SK-N-SH treated with all-trans-retinoic acid at 6 μM for 48 hours (cell line): ENCODE measurements around the gene COL23A1.

Experiments
- ATAC-seq: fragments of 200-7000 bp; cut with Tn5 transposase; 3 replicates; pipeline ENCODE4 v1.9.1; 2020; ENCODE audit warnings: mild to moderate bottlenecking, moderate library complexity
- ARNTL ChIP-seq: fragments of 450-650 bp; formaldehyde crosslinking; IDR thresholded peaks from 2 replicates; pipeline ENCODE4 v1.5.0; 2020; ENCODE audit warnings: low read depth, mild to moderate bottlenecking, moderate library complexity, borderline replicate concordance
- BACH2 ChIP-seq: fragments of 250-450 bp; sonication (Bioruptor Pico); IDR thresholded peaks from 2 replicates; pipeline ENCODE4 v1.9.0; 2021; ENCODE audit warnings: mild to moderate bottlenecking, borderline replicate concordance
- CREB5 ChIP-seq: fragments of 250-450 bp; sonication (Bioruptor Pico); IDR thresholded peaks from 2 replicates; pipeline ENCODE4 v1.5.1; 2020; ENCODE audit warnings: low read depth, mild to moderate bottlenecking, moderate library complexity
- CSDC2 ChIP-seq: fragments of 250-450 bp; sonication (Bioruptor Pico); IDR thresholded peaks from 2 replicates; pipeline ENCODE4 v1.5.0; 2020; ENCODE audit warnings: mild to moderate bottlenecking, moderate library complexity
- CSRNP3 ChIP-seq: fragments of 250-450 bp; sonication (Bioruptor Pico); IDR thresholded peaks from 2 replicates; pipeline ENCODE4 v1.5.1; 2021; ENCODE audit warnings: mild to moderate bottlenecking, moderate library complexity
- ESRRG ChIP-seq: fragments of 250-450 bp; sonication (Bioruptor Pico); IDR thresholded peaks from 2 replicates; pipeline ENCODE4 v1.6.1; 2021; ENCODE audit warnings: mild to moderate bottlenecking
- GLIS3 ChIP-seq: fragments of 250-450 bp; sonication (Bioruptor Pico); IDR thresholded peaks from 2 replicates; pipeline ENCODE4 v1.5.0; 2020; ENCODE audit warnings: mild to moderate bottlenecking, moderate library complexity
- ISL1 ChIP-seq: fragments of 250-450 bp; sonication (Bioruptor Pico); IDR thresholded peaks from 2 replicates; pipeline ENCODE4 v2.1.2; 2022; ENCODE audit warnings: mild to moderate bottlenecking, moderate library complexity
- OSR1 ChIP-seq: fragments of 250-450 bp; sonication (Bioruptor Pico); IDR thresholded peaks from 2 replicates; pipeline ENCODE4 v1.8.0; 2022; ENCODE audit warnings: moderate library complexity, mild to moderate bottlenecking, inconsistent platforms
- PATZ1 ChIP-seq: fragments of 250-450 bp; sonication (Bioruptor Pico); IDR thresholded peaks from 2 replicates; pipeline ENCODE4 v1.8.0; 2020; ENCODE audit warnings: mild to moderate bottlenecking, moderate library complexity, borderline replicate concordance
- POU6F1 ChIP-seq: fragments of 250-450 bp; sonication (Bioruptor Pico); IDR thresholded peaks from 2 replicates; pipeline ENCODE4 v1.8.0; 2021; ENCODE audit warnings: low read depth, mild to moderate bottlenecking, moderate library complexity, borderline replicate concordance
- RARB ChIP-seq: fragments of 250-450 bp; sonication (Bioruptor Pico); IDR thresholded peaks from 2 replicates; pipeline ENCODE4 v1.8.0; 2021; ENCODE audit warnings: mild to moderate bottlenecking, moderate library complexity
- SNAI2 ChIP-seq: fragments of 250-450 bp; sonication (Bioruptor Pico); IDR thresholded peaks from 2 replicates; pipeline ENCODE4 v1.5.0; 2020; ENCODE audit warnings: mild to moderate bottlenecking, moderate library complexity
- TCF4 ChIP-seq: fragments of 250-450 bp; sonication (Bioruptor Pico); IDR thresholded peaks from 2 replicates; pipeline ENCODE4 v1.8.0; 2021; ENCODE audit warnings: mild to moderate bottlenecking, moderate library complexity, borderline replicate concordance
- TOX ChIP-seq: fragments of 250-450 bp; sonication (Bioruptor Pico); IDR thresholded peaks from 2 replicates; pipeline ENCODE4 v1.8.0; 2021; ENCODE audit warnings: mild to moderate bottlenecking, moderate library complexity, borderline replicate concordance
- TSHZ2 ChIP-seq: fragments of 250-450 bp; sonication (Bioruptor Pico); IDR thresholded peaks from 2 replicates; pipeline ENCODE4 v1.5.0; 2020; ENCODE audit warnings: mild to moderate bottlenecking, moderate library complexity
- ZC3H10 ChIP-seq: fragments of 250-450 bp; sonication (Bioruptor Pico); IDR thresholded peaks from 2 replicates; pipeline ENCODE4 v1.5.1; 2021; ENCODE audit warnings: mild to moderate bottlenecking, moderate library complexity
- ZFP3 ChIP-seq: fragments of 250-450 bp; sonication (Bioruptor Pico); IDR thresholded peaks from 2 replicates; pipeline ENCODE4 v1.5.0; 2020; ENCODE audit warnings: mild to moderate bottlenecking, moderate library complexity
- ZFP30 ChIP-seq: fragments of 450-650 bp; formaldehyde crosslinking; IDR thresholded peaks from 2 replicates; pipeline ENCODE4 v1.5.0; 2022; ENCODE audit warnings: mild to moderate bottlenecking, moderate library complexity
- ZNF565 ChIP-seq: fragments of 450-650 bp; formaldehyde crosslinking; conservative IDR thresholded peaks from 2 replicates; pipeline ENCODE4 v1.5.0; 2020; ENCODE audit warnings: low read depth, mild to moderate bottlenecking, moderate library complexity
- ZNF70 ChIP-seq: fragments of 450-650 bp; formaldehyde crosslinking; IDR thresholded peaks from 2 replicates; pipeline ENCODE4 v1.5.0; 2020; ENCODE audit warnings: mild to moderate bottlenecking, moderate library complexity
- ZNF8 ChIP-seq: fragments of 450-650 bp; formaldehyde crosslinking; IDR thresholded peaks from 2 replicates; pipeline ENCODE4 v1.5.0; 2020; ENCODE audit warnings: mild to moderate bottlenecking, moderate library complexity

Gene COL23A1

GRCh38 chr5:178427576-178428197 lies 162.5 kb downstream of the COL23A1 start:
- no peak for ATAC-seq
- TF ChIP-seq RARB (CRISPR knock-in tag) (no peak), ZC3H10 (CRISPR knock-in tag) (no peak), TCF4 (CRISPR knock-in tag) (no peak), ISL1 (CRISPR knock-in tag) (no peak), POU6F1 (CRISPR knock-in tag) (no peak), ZFP3 (CRISPR knock-in tag) (no peak), CSDC2 (CRISPR knock-in tag) (no peak), CSRNP3 (no peak), ZNF565 (no peak), ZFP30 (no peak), ARNTL (CRISPR knock-in tag) (no peak), SNAI2 (CRISPR knock-in tag) (no peak), CREB5 (no peak), ZNF8 (CRISPR knock-in tag) (no peak), GLIS3 (CRISPR knock-in tag) (no peak)

GRCh38 chr5:178426326-178427130 lies 163.7 kb downstream of the COL23A1 start:
- ATAC-seq: no peak
- no peak for TF ChIP-seq CSRNP3
- TF ChIP-seq TCF4 (CRISPR knock-in tag): no peak
- no peak for TF ChIP-seq ESRRG (CRISPR knock-in tag)
- TF ChIP-seq ZNF565: no peak
- no peak for TF ChIP-seq ZC3H10 (CRISPR knock-in tag)
- no peak for TF ChIP-seq OSR1 (CRISPR knock-in tag)
- TF ChIP-seq BACH2 (CRISPR knock-in tag): no peak
- TF ChIP-seq ZNF8 (CRISPR knock-in tag): no peak
- TF ChIP-seq TSHZ2: no peak
- TF ChIP-seq POU6F1 (CRISPR knock-in tag): no peak
- no peak for TF ChIP-seq ISL1 (CRISPR knock-in tag)
- TF ChIP-seq TOX (CRISPR knock-in tag): no peak
- TF ChIP-seq SNAI2 (CRISPR knock-in tag): no peak
- no peak for TF ChIP-seq RARB (CRISPR knock-in tag)
- no peak for TF ChIP-seq ZNF70 (CRISPR knock-in tag)
- TF ChIP-seq CREB5: no peak
- no peak for TF ChIP-seq PATZ1
- TF ChIP-seq ZFP3 (CRISPR knock-in tag): no peak
- TF ChIP-seq ZFP30: no peak
- no peak for TF ChIP-seq GLIS3 (CRISPR knock-in tag)
- TF ChIP-seq, all 23 proteins: peak for 0
